Stimulated activated CD4-positive, alpha-beta T cell treated with anti-CD3 and anti-CD28 coated beads, Interleukin-15, amount 100 ng/mL, for 1 hour (primary cell): ENCODE results near the gene NEDD4L.
"Not testable (repeated sequence)": the region's sequence is repeated elsewhere in the genome, so short reads cannot be mapped to it uniquely, and the experiment has no call there.

Source experiments
- DNase-seq, 2 donors: peaks; one replicate each; pipeline ENCODE4 v3.0.0-alpha.2; 2020; ENCODE audit warnings: low read depth in 1 of 2, low spot score in 1 of 2

Gene NEDD4L

DNA sequence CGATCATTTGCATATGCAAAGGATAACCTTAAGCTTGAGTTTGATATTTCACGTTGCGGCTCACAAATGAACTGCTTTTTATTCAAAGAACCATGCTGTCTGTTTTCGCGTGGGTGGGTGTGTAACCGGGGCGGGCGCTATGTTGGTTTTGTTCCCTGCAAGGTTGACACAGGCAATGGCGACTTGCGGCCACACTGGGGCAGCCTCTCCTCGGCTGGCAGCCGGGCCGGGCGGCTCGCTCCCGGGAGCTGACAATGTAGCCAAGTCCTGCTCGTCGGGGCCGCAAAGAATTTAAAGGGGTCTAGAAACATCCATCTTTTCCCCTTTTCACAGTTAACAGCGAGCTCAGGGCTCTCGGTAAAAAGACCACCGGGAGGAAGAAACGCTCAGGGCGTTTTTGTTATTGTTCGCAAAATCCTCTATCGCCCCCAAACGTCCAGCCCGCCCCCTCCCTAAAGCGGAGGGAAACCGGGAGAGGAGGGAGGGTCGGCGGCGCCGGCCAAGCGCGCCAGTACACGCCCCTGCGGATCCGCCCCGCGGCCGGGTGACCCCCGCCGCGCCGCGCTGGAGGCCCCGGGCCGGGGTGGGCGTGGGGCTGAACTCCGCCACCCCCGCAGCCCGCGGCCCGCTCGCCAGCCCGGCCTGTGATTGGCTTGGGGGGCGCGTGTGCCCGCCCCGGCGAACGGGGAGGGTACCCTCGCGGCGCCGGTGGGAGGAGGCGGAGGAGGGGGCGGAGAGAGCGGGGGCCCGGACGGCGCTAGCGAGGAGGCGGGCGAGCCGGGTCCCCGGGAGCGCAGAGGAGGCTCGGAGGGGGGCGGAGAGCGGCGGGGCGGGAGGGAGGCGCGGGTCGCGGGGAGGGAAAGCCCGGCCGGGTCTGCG lies at the start of gene NEDD4L:
TSS of gene NEDD4L (plus strand) at position 736 of the 879 bp plus-strand sequence. CDS start 435 bp downstream, outside the sequence.
- peak; percentile 47 to 60 for DNase-seq

DNA sequence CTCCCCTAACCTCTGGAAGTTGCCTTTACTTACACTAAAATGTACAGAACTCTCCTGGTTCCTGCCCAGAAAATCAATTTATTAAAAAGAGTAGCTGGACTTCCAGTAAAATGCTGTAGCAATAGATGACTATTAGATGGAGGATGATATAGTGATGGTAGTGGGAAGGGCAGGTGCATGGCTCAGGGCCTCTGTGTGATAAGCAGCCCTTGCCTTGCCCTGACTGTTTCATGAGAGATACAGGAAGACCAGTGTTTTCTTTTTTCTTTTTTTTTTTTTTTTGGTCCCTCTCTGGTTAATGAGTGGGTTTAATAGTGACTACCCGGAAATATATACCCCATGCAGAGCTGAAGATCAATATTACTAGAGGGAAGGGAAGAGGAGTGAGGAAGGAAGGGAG lies 48.7 kb upstream of the NEDD4L start:
- no peak for DNase-seq

DNA sequence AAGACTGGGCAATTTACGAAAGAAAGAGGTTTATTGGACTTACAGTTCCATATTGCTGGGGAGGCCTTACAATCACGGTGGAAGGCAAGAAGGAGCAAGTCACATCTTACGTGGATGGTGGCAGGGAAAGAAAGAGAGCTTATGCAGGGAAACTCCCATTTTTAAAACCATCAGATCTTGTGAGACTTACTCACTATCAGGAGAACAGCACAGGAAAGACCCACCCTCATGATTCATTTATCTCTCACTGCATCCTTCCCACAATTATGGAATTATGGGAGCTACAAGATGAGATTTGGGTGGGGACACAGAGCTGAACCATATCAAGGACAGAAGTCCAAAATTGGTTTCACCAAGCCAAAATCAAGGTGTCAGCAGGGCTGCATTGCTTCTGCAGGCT lies 47.1 kb upstream of the NEDD4L start:
- DNase-seq: not testable (repeated sequence)

DNA sequence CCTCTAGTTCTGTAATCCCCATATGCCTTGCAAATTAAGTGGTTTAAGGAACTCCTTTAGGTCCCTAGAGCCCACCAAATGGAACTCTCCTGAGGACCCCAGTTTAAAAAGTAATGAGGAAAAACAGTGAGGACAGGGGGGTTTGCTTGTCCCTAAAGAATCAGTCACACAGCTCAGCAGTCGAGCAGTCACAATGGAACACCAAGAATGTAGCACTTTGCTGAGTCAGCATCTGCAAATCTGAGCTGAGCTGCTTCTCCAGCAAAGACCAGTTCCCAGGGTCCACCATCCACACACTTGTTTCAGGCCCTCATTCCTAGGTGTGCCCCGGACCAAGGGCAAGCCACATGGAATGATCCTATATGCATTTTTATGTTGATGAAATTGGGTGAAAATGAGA lies 46.2 kb upstream of the NEDD4L start:
- DNase-seq: no peak

GRCh38 chr18:57998461-57998860 lies 45.6 kb upstream of the NEDD4L start:
- DNase-seq: no peak

- DNase-seq: no peak
Measured at GRCh38 chr18:58004317-58004716, 39.7 kb upstream of the NEDD4L start.

DNA sequence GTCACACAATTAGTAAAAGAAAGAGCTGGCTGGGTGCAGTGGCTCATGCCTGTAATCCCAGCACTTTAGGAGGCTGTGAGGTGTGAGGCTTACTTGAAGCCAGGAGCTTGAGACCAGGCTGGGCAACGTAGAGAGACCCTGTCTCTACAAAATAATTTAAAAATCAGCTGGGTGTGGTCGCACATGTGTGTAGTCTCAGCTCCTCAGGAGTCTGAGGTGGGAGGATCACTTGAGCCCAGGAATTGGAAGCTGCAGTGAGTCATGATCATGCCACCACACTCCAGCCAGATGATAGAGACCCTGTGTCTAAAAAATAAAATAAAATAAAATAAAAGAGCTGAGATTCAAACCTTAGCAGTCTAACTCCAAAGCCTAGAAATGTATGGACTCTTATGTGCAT lies 39.0 kb upstream of the NEDD4L start:
- no peak for DNase-seq

GRCh38 chr18:58005885-58006523 lies 38.0 kb upstream of the NEDD4L start:
- DNase-seq: no peak

GRCh38 chr18:58009166-58009565 lies 34.9 kb upstream of the NEDD4L start:
- DNase-seq: no peak

DNA sequence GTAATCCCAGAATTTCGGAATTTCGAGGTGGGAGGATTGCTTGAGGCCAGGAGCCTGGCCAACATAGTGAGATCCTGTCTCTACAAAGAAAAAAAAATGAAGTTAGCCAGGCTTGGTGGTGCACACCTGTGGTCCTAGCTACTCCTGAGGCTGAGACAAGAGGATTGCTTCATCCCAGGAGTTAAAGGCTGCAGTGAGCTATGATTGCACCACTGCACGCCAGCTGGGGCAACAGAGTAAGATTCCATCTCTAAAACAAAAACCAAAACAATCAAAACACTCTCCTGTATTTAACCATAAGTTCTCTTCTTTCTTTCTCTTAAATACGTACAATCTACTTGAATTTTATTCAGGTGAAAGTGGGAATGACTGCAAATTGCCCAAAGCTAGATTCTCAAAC lies 33.8 kb upstream of the NEDD4L start:
- DNase-seq: no peak

- DNase-seq: no peak
Measured at GRCh38 chr18:58012356-58012755, 31.7 kb upstream of the NEDD4L start.

DNA sequence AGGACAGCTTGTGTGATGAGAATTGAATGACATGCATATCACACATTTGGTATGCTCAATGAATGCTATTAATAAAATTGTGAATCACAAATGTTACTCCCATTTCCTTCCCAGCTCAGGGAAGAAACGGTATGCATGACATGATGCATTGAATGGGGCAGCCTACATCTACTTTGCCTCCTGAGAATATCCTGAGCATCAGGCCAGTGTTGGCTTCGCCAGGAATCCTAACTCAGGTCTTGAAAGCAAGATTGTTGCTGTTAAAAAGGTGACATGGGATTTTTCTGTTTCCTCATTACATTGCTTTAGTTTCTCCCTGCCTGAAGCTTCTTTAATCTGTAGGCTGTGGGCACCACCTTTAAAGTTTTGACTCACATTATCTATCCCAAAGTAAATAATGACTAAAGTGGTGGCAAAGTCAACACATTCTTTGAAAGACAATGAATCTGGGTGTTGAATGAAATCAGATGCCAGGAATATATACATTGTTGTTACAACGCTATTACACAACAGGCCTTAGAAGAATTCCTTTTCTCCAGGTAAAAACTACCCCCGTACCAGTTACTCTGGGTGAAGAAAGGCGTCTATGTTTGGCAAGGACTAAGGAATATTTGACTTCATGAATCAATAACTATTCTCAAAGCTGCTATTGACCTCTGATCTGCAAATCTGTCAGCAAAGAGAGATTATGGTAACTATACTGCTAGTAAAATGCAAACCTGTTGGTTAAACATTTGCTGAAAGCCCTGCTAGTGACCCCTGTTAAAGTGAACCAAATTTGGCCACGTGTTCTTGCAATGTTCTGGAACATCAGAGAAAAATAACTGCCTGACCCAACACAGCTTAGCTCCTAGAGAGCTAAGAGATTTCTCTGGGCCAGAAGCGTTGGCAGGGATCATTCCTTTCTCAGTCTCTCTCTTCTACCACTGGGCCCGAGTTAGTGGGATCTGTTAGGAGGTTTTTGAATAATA lies 30.5 kb upstream of the NEDD4L start:
- DNase-seq: no peak

DNA sequence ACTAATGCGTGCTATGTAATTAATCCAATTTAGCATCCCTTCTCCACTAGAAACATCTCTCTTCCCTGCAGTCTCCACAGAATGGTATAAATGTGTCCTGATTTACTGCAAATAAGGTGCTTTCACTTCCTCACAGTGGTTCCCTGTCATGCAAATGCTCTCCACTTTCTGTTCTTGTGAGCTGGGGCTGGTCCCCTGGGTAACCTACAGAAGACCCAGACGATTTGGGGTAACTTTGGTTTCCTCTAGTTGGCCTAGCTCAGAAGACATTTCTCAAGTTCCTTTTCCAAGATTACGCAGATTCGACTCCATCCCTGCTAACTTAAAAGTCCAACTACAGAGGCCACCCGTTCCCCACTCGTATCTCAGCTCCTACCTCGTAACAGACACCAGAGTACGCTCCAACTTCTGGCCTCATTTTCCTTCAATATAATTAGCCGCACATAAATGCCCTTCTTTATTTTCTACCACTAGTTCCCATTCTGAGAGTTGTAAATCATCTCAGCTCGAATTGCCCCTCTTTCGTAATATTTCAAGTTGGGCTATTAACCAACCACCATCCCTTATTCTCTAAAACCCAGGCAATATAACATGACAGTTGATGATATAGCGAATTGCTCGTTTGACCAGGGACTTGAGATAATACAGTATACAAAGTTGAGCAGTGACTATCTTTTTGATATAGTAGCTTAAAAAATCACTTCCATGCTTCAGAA lies 28.8 kb upstream of the NEDD4L start:
- no peak for DNase-seq

- DNase-seq: no peak
Measured at GRCh38 chr18:58017267-58017666, 26.8 kb upstream of the NEDD4L start.

DNA sequence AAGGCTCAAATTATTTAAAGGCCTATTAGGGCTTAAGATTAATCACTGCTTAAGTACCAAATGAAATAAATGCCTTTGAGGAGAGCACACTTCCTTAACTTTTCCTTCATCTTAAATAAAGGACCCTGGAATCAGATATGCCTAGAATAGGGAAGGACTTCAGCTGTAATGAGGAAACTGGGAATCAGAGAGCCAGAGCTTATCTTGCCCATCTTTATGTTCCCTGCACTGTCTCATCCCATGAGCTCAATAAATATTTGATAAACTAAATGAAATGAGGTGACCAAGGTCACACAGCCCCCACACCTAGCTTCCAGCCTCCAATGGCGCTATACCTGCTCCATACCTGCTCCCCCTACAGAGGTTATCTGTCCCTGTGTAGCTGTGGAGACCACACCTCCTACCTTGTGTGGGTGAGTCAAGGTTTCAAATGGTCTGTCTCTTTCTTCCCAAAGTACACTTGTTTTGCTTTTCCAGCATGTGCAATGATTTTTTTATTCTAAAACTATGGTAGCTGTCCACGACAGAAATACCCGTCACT lies 23.4 kb upstream of the NEDD4L start:
- DNase-seq: no peak

GRCh38 chr18:58021504-58021903 lies 22.5 kb upstream of the NEDD4L start:
- DNase-seq: no peak

DNA sequence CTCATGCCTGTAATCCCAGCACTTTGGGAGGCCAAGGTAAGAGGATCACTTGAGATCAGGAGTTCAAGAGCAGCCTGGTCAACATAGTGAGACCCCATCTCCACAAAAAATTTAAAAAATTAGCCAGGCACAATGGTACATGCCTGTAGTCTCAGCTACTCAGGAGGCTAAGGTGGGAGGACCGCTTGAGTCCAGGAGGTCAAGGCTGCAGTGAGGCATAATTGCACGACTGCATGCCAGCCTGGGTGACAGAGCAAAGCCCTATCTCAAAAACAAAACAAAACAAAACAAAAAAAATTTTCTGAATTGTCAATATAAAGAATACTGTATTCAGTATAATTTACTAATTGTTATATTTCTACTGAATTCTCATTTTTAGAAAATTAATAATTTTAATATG lies 20.9 kb upstream of the NEDD4L start:
- no peak for DNase-seq

- no peak for DNase-seq
Measured at GRCh38 chr18:58024139-58024538, 19.9 kb upstream of the NEDD4L start.

DNA sequence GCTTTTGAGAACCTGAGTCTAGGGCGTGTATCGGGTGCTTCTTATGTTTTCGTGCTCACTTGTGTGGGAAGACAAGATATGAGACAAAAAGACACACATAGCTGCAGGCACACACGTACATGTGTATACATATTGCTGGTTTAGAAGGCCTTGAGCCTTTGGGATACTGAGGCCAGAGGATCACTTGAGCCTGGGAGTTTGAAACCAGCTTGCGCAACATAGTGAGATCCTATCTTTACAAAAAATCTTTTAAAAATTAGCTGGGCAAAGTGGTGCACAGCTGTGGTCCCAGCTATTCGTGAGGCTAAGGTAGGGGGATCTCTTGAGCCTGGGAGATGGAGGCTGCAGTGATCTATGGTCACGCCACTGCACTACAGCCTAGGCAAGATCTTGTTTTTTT lies 18.8 kb upstream of the NEDD4L start:
- no peak for DNase-seq

- DNase-seq: no peak
Measured at GRCh38 chr18:58025733-58026132, 18.3 kb upstream of the NEDD4L start.

GRCh38 chr18:58026395-58026794 lies 17.6 kb upstream of the NEDD4L start:
- no peak for DNase-seq
